GM10266 (cell line): ENCODE results near the gene TGOLN2.

Source experiments
- DNase-seq: peaks from one replicate; pipeline ENCODE4 v3.0.0; 2012; ENCODE audit errors: extremely low spot score
- CTCF ChIP-seq: IDR thresholded peaks from 2 replicates; pipeline ENCODE4 v1.5.1; 2012; ENCODE audit warnings: mild to moderate bottlenecking, low read depth; ENCODE audit not compliant: control insufficient read depth, insufficient read depth; ENCODE audit errors: missing control alignments

TGOLN2 gene

GRCh38 chr2:85278361-85278760, 49.4 kb downstream of the TGOLN2 start:
- no peak for TF ChIP-seq CTCF
- DNase-seq = no peak

- TF ChIP-seq CTCF = no peak
- no peak for DNase-seq
Measured at GRCh38 chr2:85277416-85278158, 50.2 kb downstream of the TGOLN2 start.

GRCh38 chr2:85276571-85277118, 51.1 kb downstream of the TGOLN2 start:
- TF ChIP-seq CTCF = no peak
- DNase-seq = no peak

- no peak for TF ChIP-seq CTCF
Measured at GRCh38 chr2:85275984-85276540, 51.7 kb downstream of the TGOLN2 start.

GRCh38 chr2:85273738-85274731, 53.8 kb downstream of the TGOLN2 start:
- TF ChIP-seq CTCF = no peak
- DNase-seq = no peak

More at GRCh38 chr2:85275984-85276540, 51.7 kb downstream of the TGOLN2 start:
- DNase-seq = no peak

GRCh38 chr2:85272357-85272756, 55.4 kb downstream of the TGOLN2 start:
- no peak for DNase-seq
- no peak for TF ChIP-seq CTCF
